ENCODE data around the gene SNHG17. TPM values are rescaled to one million over a fixed set of nuclear protein-coding genes. Genes with fewer than 3 reads are reported as not detected.

Gene SNHG17
- total RNA-seq, 2 donors from 2014 or later = 36.7 to 45.9 TPM

- Histone ChIP-seq H3K27ac (ENCODE audit: low read depth, low read length) (no peak overlapping the region), H3K36me3 (ENCODE audit: control insufficient read depth, insufficient read depth, low read length) (peaks cover 65% of the 10 kb centered on the region), H3K9me3 (ENCODE audit: control insufficient read depth, low read length) (no peaks in the 10 kb centered on the region), H3K9ac (ENCODE audit: extremely low read depth, low read length, poor library complexity, severe bottlenecking) (no peak overlapping the region), H3K27me3 (ENCODE audit: control insufficient read depth, insufficient read depth, low read length, poor library complexity, severe bottlenecking) (no peaks in the 10 kb centered on the region), H3K4me1 (ENCODE audit: control insufficient read depth, insufficient read depth, low read length) (no peaks in the 10 kb centered on the region), H3K4me3 (ENCODE audit: low read length) (peak overlapping the region; percentile 94)
- Mint-ChIP-seq H3K9me3 (no peaks in the 10 kb centered on the region), H3K27me3 (ENCODE audit: insufficient read depth) (no peaks in the 10 kb centered on the region), H3K27ac (peak overlapping the region; percentile 60), H3K36me3 (ENCODE audit: low read depth) (peaks cover 70% of the 10 kb centered on the region), H3K4me1 (peaks cover 20% of the 10 kb centered on the region), H3K4me3 (peak overlapping the region; percentile 97)
- 91 to 98% methylated on average over 6 of the region's 6 CpGs for WGBS, 2 experiments (ENCODE audit: insufficient coverage in 1 of 2, insufficient read length in 1 of 2)
- no peak for DNase-seq
- no peak for TF ChIP-seq CTCF (conservative IDR thresholded peaks at IDR 0.05)
Measured at GRCh38 chr20:38432292-38432691, 2.8 kb downstream of the SNHG17 start.

GRCh38 chr20:38430679-38431325 is 4.3 kb downstream of the SNHG17 start:
- Histone ChIP-seq H3K9ac (ENCODE audit: extremely low read depth, low read length, poor library complexity, severe bottlenecking) (no peak overlapping the region), H3K27me3 (ENCODE audit: control insufficient read depth, insufficient read depth, low read length, poor library complexity, severe bottlenecking) (no peaks in the 10 kb centered on the region), H3K4me1 (ENCODE audit: control insufficient read depth, insufficient read depth, low read length) (no peaks in the 10 kb centered on the region), H3K36me3 (ENCODE audit: control insufficient read depth, insufficient read depth, low read length) (peaks cover 80% of the 10 kb centered on the region), H3K4me3 (ENCODE audit: low read length) (no peak overlapping the region), H3K9me3 (ENCODE audit: control insufficient read depth, low read length) (no peaks in the 10 kb centered on the region), H3K27ac (ENCODE audit: low read depth, low read length) (no peak overlapping the region)
- H3K9me3 Mint-ChIP-seq = no peaks in the 10 kb centered on the region
- H3K4me1 Mint-ChIP-seq = peaks cover 20% of the 10 kb centered on the region
- H3K27me3 Mint-ChIP-seq (ENCODE audit: insufficient read depth) = no peaks in the 10 kb centered on the region
- no peak for TF ChIP-seq CTCF (conservative IDR thresholded peaks at IDR 0.05)
- no peak for DNase-seq
- H3K36me3 Mint-ChIP-seq (ENCODE audit: low read depth) = peaks cover 84% of the 10 kb centered on the region
- no peak overlapping the region for H3K4me3 Mint-ChIP-seq
- 95 to 96% methylated on average over 5 to 8 of the region's 8 CpGs for WGBS, 2 experiments (ENCODE audit: insufficient coverage in 1 of 2, insufficient read length in 1 of 2)
- H3K27ac Mint-ChIP-seq = peak overlapping the region; percentile 52

- Histone ChIP-seq H3K4me3 (ENCODE audit: low read length) (no peak overlapping the region), H3K4me1 (ENCODE audit: control insufficient read depth, insufficient read depth, low read length) (no peaks in the 10 kb centered on the region), H3K36me3 (ENCODE audit: control insufficient read depth, insufficient read depth, low read length) (peaks cover 95% of the 10 kb centered on the region), H3K9me3 (ENCODE audit: control insufficient read depth, low read length) (no peaks in the 10 kb centered on the region), H3K27me3 (ENCODE audit: control insufficient read depth, insufficient read depth, low read length, poor library complexity, severe bottlenecking) (no peaks in the 10 kb centered on the region), H3K9ac (ENCODE audit: extremely low read depth, low read length, poor library complexity, severe bottlenecking) (no peak overlapping the region), H3K27ac (ENCODE audit: low read depth, low read length) (no peak overlapping the region)
- Mint-ChIP-seq H3K4me3 (no peak overlapping the region), H3K27ac (no peak overlapping the region), H3K9me3 (no peaks in the 10 kb centered on the region), H3K36me3 (ENCODE audit: low read depth) (peaks cover 95% of the 10 kb centered on the region), H3K4me1 (peaks cover 20% of the 10 kb centered on the region), H3K27me3 (ENCODE audit: insufficient read depth) (no peaks in the 10 kb centered on the region)
- no peak for TF ChIP-seq CTCF (conservative IDR thresholded peaks at IDR 0.05)
- no peak for DNase-seq
- WGBS, 2 experiments (ENCODE audit: insufficient coverage in 1 of 2, insufficient read length in 1 of 2) = 94% methylated on average over 3 of the region's 3 CpGs; no CpG with 5 or more reads in 1 of the 2 experiments
Measured at GRCh38 chr20:38429301-38429700, 5.8 kb downstream of the SNHG17 start.

All from endodermal cell (in vitro differentiated cells).